T47D (cell line): ENCODE data around the gene GPR61.

Experiments
- DNase-seq, 2 experiments: peaks; one replicate each; pipeline versions ENCODE4 v3.0.0 to v3.0.0-alpha.2; 2011 to 2012; ENCODE audit warnings: low read depth in 1 of 2, low spot score in 1 of 2
- JUND ChIP-seq: IDR thresholded peaks from 2 replicates; pipeline ENCODE4 v1.6.1; 2012; ENCODE audit warnings: low read depth
- in situ Hi-C: cut with HindIII; loops from 2 replicates; pipeline ENCODE4 v1.10.0; 2016; ENCODE audit warnings: low sequenced_read_pairs, low pct_unique_long_range_greater_than_20kb

Gene GPR61

DNA sequence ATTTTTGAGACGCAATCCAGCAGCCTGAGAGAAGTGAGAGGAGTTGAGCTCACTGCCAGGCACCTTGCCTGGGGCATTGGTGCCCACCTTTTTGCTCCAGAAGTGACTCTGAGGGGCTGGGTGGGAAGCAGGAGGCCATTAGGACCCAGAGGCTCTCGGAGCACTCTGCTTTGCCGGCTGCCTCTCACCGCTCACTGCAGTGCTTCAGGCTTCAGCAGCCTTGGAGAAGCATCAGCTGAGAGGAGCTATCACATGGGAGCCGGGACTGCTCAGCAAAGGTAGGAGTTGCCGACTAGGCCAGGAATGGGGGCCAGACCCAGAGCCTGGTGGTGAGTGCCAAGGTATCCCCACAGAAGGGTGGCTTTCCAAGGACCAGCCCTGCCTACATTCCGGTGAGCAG lies at the start of gene GPR61:
Gene GPR61, plus strand, starts transcription at position 197 of the 400 bp plus-strand sequence. CDS start 3,151 bp downstream, outside the sequence.
- no peak for DNase-seq
- TF ChIP-seq JUND, result no peak
- in situ Hi-C loops, result no loop called here

- in situ Hi-C loops, result no loop called here
- no peak for TF ChIP-seq JUND
- peak; percentile 58 to 74 for DNase-seq
Measured at GRCh38 chr1:109490029-109490933, 49.4 kb upstream of the GPR61 start.

DNA sequence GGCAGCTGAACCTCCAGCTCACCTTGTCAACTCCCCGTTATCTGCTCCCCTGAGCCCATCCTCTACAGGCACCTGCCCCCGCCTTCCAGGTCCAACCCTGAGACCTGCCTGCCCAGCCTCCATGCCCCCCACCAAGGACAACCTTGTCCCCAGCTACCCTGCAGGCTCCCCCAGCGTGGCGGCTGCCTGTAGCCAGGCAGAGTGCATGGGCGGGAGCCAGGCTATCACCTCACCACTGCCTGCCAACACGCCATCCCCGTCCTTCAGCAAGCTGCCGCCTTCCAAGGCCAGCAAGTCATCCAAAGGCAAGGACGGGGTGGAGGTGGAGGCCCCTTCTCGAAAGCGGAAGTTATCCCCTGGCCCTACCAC lies 48.8 kb upstream of the GPR61 start:
- in situ Hi-C loops, result no loop called here
- TF ChIP-seq JUND, result no peak
- no peak for DNase-seq

DNA sequence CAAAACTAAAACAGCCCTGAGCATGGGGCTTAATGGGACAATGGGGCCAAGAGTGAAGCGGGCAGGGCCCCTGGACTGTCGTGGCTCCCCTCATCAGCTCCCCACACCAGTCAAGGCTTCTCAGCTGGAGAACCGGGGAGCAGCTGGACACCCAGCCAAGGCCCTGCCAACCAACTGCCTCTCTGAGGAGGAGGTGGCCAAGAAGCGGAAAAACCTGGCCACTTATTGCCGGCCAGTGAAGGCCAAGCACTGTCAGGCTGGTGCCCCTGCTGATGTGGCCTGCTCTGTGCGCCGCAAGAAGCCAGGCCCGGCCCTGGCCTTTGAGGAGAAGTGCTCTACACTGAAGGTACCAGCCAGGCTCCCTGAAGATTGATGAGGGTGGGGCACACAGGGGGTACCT lies 48.3 kb upstream of the GPR61 start:
- TF ChIP-seq JUND, result no peak
- in situ Hi-C loops, result no loop called here
- DNase-seq, result no peak

GRCh38 chr1:109492779-109493178 lies 46.9 kb upstream of the GPR61 start:
- DNase-seq, result no peak
- in situ Hi-C loops, result no loop called here

GRCh38 chr1:109493227-109493626 lies 46.4 kb upstream of the GPR61 start:
- no peak for TF ChIP-seq JUND
- peak in 1 of 2 experiments; percentile 50 for DNase-seq
- in situ Hi-C loops, result no loop called here

More at GRCh38 chr1:109492779-109493178, 46.9 kb upstream of the GPR61 start:
- TF ChIP-seq JUND, result no peak

- in situ Hi-C loops, result no loop called here
- DNase-seq, result peak; percentile 48 to 85
- no peak for TF ChIP-seq JUND
Measured at GRCh38 chr1:109493805-109494539, 45.7 kb upstream of the GPR61 start, which contains the start of gene CYB561D1. Gene CYB561D1 (plus strand): TSS chr1:109494094. CDS start chr1:109494140, 46 bp downstream.

- TF ChIP-seq JUND, result no peak
- no peak for DNase-seq
- in situ Hi-C loops, result no loop called here
Measured at GRCh38 chr1:109495738-109496137, 43.9 kb upstream of the GPR61 start.

GRCh38 chr1:109497449-109498160 lies 42.1 kb upstream of the GPR61 start:
- in situ Hi-C loops, result no loop called here
- no peak for TF ChIP-seq JUND
- no peak for DNase-seq

DNA sequence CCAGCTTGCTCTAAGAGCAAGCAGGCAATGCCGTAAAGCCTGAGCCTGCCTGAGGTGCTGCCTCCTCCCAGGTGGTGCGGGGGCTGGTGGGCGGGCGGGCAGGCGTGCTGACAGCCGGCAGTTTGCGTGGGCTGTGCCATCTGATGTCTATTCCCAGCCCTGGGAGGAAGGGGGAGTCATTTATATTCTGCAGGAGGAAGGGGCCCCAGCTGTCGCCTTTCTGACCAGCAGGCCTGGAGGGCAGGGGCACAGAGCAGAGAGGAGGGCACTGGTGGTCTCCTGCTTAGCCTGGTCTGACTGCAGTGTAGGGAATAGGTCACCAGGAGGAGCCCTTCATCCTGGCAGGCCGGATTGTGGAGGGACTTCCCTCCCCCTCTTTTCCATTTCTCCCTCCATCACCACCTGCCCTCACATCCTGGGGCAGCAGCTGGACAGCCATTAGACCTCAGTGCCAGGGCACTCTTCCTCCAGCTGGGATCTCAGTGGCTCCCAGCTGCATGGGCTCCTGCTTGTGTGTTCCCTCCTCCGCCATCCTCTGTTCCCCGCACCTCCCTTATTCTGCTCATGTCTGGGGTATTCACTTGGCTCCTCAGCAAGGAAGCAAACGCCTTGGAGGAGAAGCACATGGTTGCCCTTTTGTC lies 41.4 kb upstream of the GPR61 start:
- peak in 1 of 2 experiments; percentile 15 for DNase-seq
- no peak for TF ChIP-seq JUND
- in situ Hi-C loops, result no loop called here

DNA sequence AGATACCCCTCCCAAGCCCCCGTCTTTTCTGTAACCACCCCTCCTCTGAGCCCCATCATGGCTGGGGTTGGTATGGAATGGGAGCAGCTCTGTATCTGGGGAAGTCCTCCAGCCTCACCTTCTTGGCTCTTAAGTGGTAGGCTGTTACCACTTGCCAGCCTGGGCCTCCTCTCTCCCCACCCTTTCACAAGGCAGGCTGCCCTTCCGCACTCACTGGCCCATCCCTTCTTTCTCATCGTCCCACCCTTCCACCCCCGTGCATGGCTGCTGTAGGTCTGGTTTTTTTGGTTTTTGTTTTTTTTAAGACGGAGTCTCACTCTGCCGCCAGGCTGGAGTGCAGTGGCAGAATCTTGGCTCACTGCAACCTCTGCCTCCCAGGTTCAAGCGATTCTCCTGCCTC lies 40.6 kb upstream of the GPR61 start:
- in situ Hi-C loops, result no loop called here
- DNase-seq, result no peak
- TF ChIP-seq JUND, result no peak

GRCh38 chr1:109499661-109500536 lies 39.8 kb upstream of the GPR61 start:
- in situ Hi-C loops, result no loop called here
- DNase-seq, result peak in 1 of 2 experiments; percentile 59
- TF ChIP-seq JUND, result no peak
